ENCODE results near the gene SHMT2. TPM values are rescaled to one million over a fixed set of nuclear protein-coding genes. Genes with fewer than 3 reads are reported as not detected.

Gene SHMT2
- total and polyA plus RNA-seq, 2 donors (not counting 1 experiment from before 2014, with no cell fraction given) = 154 to 380 TPM

DNA sequence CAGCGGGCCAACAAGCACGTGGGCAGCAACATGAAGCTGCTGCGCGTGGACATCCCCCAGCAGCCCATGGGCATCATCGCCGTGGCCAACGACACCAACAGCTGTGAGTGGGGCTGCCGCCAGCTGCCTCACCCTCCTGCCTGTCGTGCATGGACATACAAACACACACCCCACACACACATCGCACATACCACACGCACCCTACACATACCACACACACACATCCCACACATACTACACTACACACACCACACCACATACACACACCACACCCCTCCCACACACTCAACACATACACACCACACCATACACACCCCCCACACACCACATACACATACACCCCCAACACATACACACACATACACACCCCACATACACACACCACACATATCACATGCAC, 38.1 kb upstream of the SHMT2 start:
- no peak for DNase-seq (ENCODE audit: low read depth in 2 of 2)

GRCh38 chr12:57192920-57193319, 36.6 kb upstream of the SHMT2 start:
- DNase-seq (ENCODE audit: low read depth in 2 of 2) = no peak
- H2AFZ ChIP-seq (ENCODE audit: low read length) = no peak overlapping the region

More for the DNA sequence above, 38.1 kb upstream of the SHMT2 start:
- H3K4me1 ChIP-seq (ENCODE audit: control insufficient read depth, extremely low read depth, insufficient read depth, low read length) = no peaks in the 10 kb centered on the region
- no peak overlapping the region for H3K9ac ChIP-seq (ENCODE audit: insufficient read depth, low read length)
- H3K4me2 ChIP-seq (ENCODE audit: extremely low read depth, insufficient read depth, low read length) = no peak overlapping the region
- H3K27me3 ChIP-seq (ENCODE audit: control insufficient read depth, insufficient read depth, low read length) = no peaks in the 10 kb centered on the region
- H3K36me3 ChIP-seq (ENCODE audit: control insufficient read depth, insufficient read depth, low read length) = peaks cover 83% of the 10 kb centered on the region
- H3K79me2 ChIP-seq (ENCODE audit: control insufficient read depth, insufficient read depth, low read length) = no peaks in the 10 kb centered on the region
- no peak overlapping the region for H2AFZ ChIP-seq (ENCODE audit: low read length)
- H3K9me3 ChIP-seq (ENCODE audit: control insufficient read depth, insufficient read depth, low read depth, low read length) = no peaks in the 10 kb centered on the region
- H3K27ac ChIP-seq (ENCODE audit: insufficient read depth, low read length) = no peak overlapping the region
- no peaks in the 10 kb centered on the region for H4K20me1 ChIP-seq (ENCODE audit: control insufficient read depth, extremely low read depth, insufficient read depth, low read length)
- TF ChIP-seq EZH2 (IDR thresholded peaks at IDR 0.05; ENCODE audit: low read length, missing control alignments) = no peak
- TF ChIP-seq, protein P1, sequence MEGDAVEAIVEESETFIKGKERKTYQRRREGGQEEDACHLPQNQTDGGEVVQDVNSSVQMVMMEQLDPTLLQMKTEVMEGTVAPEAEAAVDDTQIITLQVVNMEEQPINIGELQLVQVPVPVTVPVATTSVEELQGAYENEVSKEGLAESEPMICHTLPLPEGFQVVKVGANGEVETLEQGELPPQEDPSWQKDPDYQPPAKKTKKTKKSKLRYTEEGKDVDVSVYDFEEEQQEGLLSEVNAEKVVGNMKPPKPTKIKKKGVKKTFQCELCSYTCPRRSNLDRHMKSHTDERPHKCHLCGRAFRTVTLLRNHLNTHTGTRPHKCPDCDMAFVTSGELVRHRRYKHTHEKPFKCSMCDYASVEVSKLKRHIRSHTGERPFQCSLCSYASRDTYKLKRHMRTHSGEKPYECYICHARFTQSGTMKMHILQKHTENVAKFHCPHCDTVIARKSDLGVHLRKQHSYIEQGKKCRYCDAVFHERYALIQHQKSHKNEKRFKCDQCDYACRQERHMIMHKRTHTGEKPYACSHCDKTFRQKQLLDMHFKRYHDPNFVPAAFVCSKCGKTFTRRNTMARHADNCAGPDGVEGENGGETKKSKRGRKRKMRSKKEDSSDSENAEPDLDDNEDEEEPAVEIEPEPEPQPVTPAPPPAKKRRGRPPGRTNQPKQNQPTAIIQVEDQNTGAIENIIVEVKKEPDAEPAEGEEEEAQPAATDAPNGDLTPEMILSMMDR (conservative IDR thresholded peaks at IDR 0.05 in 1 of 2, IDR thresholded peaks at IDR 0.05 in 1 of 2; ENCODE audit: low read depth in 1 of 2, low read length in 2 of 2) = no peak
- no peak overlapping the region for H3K4me3 ChIP-seq (replicated peaks in 1 of 4; ENCODE audit: control extremely low read depth in 1 of 4, insufficient read depth in 1 of 4, low read depth in 3 of 4, low read length in 4 of 4)

GRCh38 chr12:57193706-57194245, 35.7 kb upstream of the SHMT2 start:
- H3K36me3 ChIP-seq (ENCODE audit: control insufficient read depth, insufficient read depth, low read length) = peaks cover 85% of the 10 kb centered on the region

More at GRCh38 chr12:57192920-57193319, 36.6 kb upstream of the SHMT2 start:
- Histone ChIP-seq H3K9me3 (ENCODE audit: control insufficient read depth, insufficient read depth, low read depth, low read length) (no peaks in the 10 kb centered on the region), H3K4me2 (ENCODE audit: extremely low read depth, insufficient read depth, low read length) (no peak overlapping the region), H3K27ac (ENCODE audit: insufficient read depth, low read length) (no peak overlapping the region), H3K9ac (ENCODE audit: insufficient read depth, low read length) (no peak overlapping the region), H3K4me1 (ENCODE audit: control insufficient read depth, extremely low read depth, insufficient read depth, low read length) (no peaks in the 10 kb centered on the region), H3K27me3 (ENCODE audit: control insufficient read depth, insufficient read depth, low read length) (no peaks in the 10 kb centered on the region), H4K20me1 (ENCODE audit: control insufficient read depth, extremely low read depth, insufficient read depth, low read length) (no peaks in the 10 kb centered on the region), H3K4me3 (replicated peaks in 1 of 4; ENCODE audit: control extremely low read depth in 1 of 4, insufficient read depth in 1 of 4, low read depth in 3 of 4, low read length in 4 of 4) (no peak overlapping the region), H3K79me2 (ENCODE audit: control insufficient read depth, insufficient read depth, low read length) (no peaks in the 10 kb centered on the region), H3K36me3 (ENCODE audit: control insufficient read depth, insufficient read depth, low read length) (peaks cover 86% of the 10 kb centered on the region)
- TF ChIP-seq EZH2 (IDR thresholded peaks at IDR 0.05; ENCODE audit: low read length, missing control alignments) = no peak
- TF ChIP-seq, protein P1 (conservative IDR thresholded peaks at IDR 0.05 in 1 of 2, IDR thresholded peaks at IDR 0.05 in 1 of 2; ENCODE audit: low read depth in 1 of 2, low read length in 2 of 2) = no peak

More at GRCh38 chr12:57193706-57194245, 35.7 kb upstream of the SHMT2 start:
- no peaks in the 10 kb centered on the region for H3K79me2 ChIP-seq (ENCODE audit: control insufficient read depth, insufficient read depth, low read length)
- no peaks in the 10 kb centered on the region for H3K4me1 ChIP-seq (ENCODE audit: control insufficient read depth, extremely low read depth, insufficient read depth, low read length)
- DNase-seq (ENCODE audit: low read depth in 2 of 2) = no peak
- H4K20me1 ChIP-seq (ENCODE audit: control insufficient read depth, extremely low read depth, insufficient read depth, low read length) = no peaks in the 10 kb centered on the region
- H2AFZ ChIP-seq (ENCODE audit: low read length) = no peak overlapping the region
- no peak for TF ChIP-seq EZH2 (IDR thresholded peaks at IDR 0.05; ENCODE audit: low read length, missing control alignments)
- TF ChIP-seq, protein P1 (conservative IDR thresholded peaks at IDR 0.05 in 1 of 2, IDR thresholded peaks at IDR 0.05 in 1 of 2; ENCODE audit: low read depth in 1 of 2, low read length in 2 of 2) = no peak
- H3K27me3 ChIP-seq (ENCODE audit: control insufficient read depth, insufficient read depth, low read length) = no peaks in the 10 kb centered on the region
- H3K9ac ChIP-seq (ENCODE audit: insufficient read depth, low read length) = no peak overlapping the region
- H3K4me3 ChIP-seq (replicated peaks in 1 of 4; ENCODE audit: control extremely low read depth in 1 of 4, insufficient read depth in 1 of 4, low read depth in 3 of 4, low read length in 4 of 4) = no peak overlapping the region
- no peak overlapping the region for H3K27ac ChIP-seq (ENCODE audit: insufficient read depth, low read length)
- H3K4me2 ChIP-seq (ENCODE audit: extremely low read depth, insufficient read depth, low read length) = no peak overlapping the region
- no peaks in the 10 kb centered on the region for H3K9me3 ChIP-seq (ENCODE audit: control insufficient read depth, insufficient read depth, low read depth, low read length)
